ENCODE data around the gene ABCC11.

- TF ChIP-seq, protein P1, sequence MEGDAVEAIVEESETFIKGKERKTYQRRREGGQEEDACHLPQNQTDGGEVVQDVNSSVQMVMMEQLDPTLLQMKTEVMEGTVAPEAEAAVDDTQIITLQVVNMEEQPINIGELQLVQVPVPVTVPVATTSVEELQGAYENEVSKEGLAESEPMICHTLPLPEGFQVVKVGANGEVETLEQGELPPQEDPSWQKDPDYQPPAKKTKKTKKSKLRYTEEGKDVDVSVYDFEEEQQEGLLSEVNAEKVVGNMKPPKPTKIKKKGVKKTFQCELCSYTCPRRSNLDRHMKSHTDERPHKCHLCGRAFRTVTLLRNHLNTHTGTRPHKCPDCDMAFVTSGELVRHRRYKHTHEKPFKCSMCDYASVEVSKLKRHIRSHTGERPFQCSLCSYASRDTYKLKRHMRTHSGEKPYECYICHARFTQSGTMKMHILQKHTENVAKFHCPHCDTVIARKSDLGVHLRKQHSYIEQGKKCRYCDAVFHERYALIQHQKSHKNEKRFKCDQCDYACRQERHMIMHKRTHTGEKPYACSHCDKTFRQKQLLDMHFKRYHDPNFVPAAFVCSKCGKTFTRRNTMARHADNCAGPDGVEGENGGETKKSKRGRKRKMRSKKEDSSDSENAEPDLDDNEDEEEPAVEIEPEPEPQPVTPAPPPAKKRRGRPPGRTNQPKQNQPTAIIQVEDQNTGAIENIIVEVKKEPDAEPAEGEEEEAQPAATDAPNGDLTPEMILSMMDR (IDR thresholded peaks at IDR 0.05): no peak
- no peak for TF ChIP-seq EZH2 (IDR thresholded peaks at IDR 0.05)
- TF ChIP-seq EZH2phosphoT487 (IDR thresholded peaks at IDR 0.05): no peak
Measured at GRCh38 chr16:48269011-48269410, 21.7 kb upstream of the ABCC11 start.

Measured in neural progenitor cell (in vitro differentiated cells).